ENCODE results near the gene TAF6. TPM values are rescaled to one million over a fixed set of nuclear protein-coding genes. Genes with fewer than 3 reads are reported as not detected.

TAF6 gene
- total and polyA plus RNA-seq, 9 of the 15 experiments (the other 6 are each of a cell fraction or from before 2014, with no cell fraction given): 0.78 to 78.7 (median 21.3) TPM

GRCh38 chr7:100130608-100131453, 11.7 kb upstream of the TAF6 start (continued):
- TF ChIP-seq AFF1 (IDR thresholded peaks at IDR 0.05; ENCODE audit: low read depth in 1 of 2, partially characterized antibody in 2 of 2) (peak; percentile 44 to 71), RAD51 (IDR thresholded peaks at IDR 0.05; ENCODE audit: borderline replicate concordance, low read depth) (peak; percentile 68; the same call in 1 of the 2 replicates), COPS2 (conservative IDR thresholded peaks at IDR 0.05) (no peak), ZNF512 (tag; IDR thresholded peaks at IDR 0.05) (peak; percentile 100), ZNF143 (CRISPR knock-in tag; IDR thresholded peaks at IDR 0.05) (no peak), EHMT2 (IDR thresholded peaks at IDR 0.05) (0 out of 2 replicates have a peak, but pooled peaks have one; percentile 30), CEBPB (tag; IDR thresholded peaks at IDR 0.05) (peak; percentile 90), ESRRA (IDR thresholded peaks at IDR 0.05; ENCODE audit: borderline replicate concordance, low read depth) (no peak), PRMT5 (CRISPR knock-in tag; IDR thresholded peaks at IDR 0.05) (no peak), RAD21 (CRISPR knock-in tag; conservative IDR thresholded peaks at IDR 0.05 in 1 of 2, IDR thresholded peaks at IDR 0.05 in 1 of 2) (peak; percentile 92 to 95), RBM39 (optimal IDR thresholded peaks at IDR 0.05; ENCODE audit: low read depth, low read length) (peak; percentile 98), POLR2G (IDR thresholded peaks at IDR 0.05; ENCODE audit: low read depth, low read length) (peak; percentile 68), LARP7 (IDR thresholded peaks at IDR 0.05) (peak; percentile 80; the same call in 1 of the 2 replicates), ZNF277 (CRISPR knock-in tag; IDR thresholded peaks at IDR 0.05; ENCODE audit: borderline replicate concordance) (no peak), ATF1 (CRISPR knock-in tag; IDR thresholded peaks at IDR 0.05) (no peak), ATF1 (tag; IDR thresholded peaks at IDR 0.05) (peak; percentile 43), ETV1 (tag; conservative IDR thresholded peaks at IDR 0.05; ENCODE audit: low read depth) (no peak), ZNF75A (CRISPR knock-in tag; IDR thresholded peaks at IDR 0.05) (0 out of 2 replicates have a peak, but pooled peaks have one; percentile 33), RB1 (IDR thresholded peaks at IDR 0.05; ENCODE audit: low read depth) (0 out of 2 replicates have a peak, but pooled peaks have one; percentile 35)

Measured in K562 (cell line).